Kidney (tissue), 14 donors: ENCODE measurements around the gene GRIK2. TPM values are rescaled to one million over a fixed set of nuclear protein-coding genes. Genes with fewer than 3 reads are reported as not detected.

Experiments used
- DNase-seq, 5 donors: peaks; one replicate each; pipeline ENCODE4 v3.0.0-alpha.2; 2013 to 2020
- FAIRE-seq: peaks from 2 replicates; lab custom pipeline; 2012; peaks lifted over from hg19 to GRCh38; lab: Jason Lieb, UNC
- H3K27ac ChIP-seq, 2 donors: one replicate each; pipeline ENCODE4 v1.7.0; 2013; ENCODE audit warnings: low read depth in 2 of 2, low read length in 2 of 2, inconsistent platforms in 1 of 2
- H3K27me3 ChIP-seq: one replicate; pipeline ENCODE4 v1.7.1; 2013; ENCODE audit warnings: low read length, inconsistent platforms; ENCODE audit not compliant: control insufficient read depth, insufficient read depth
- H3K36me3 ChIP-seq, 3 donors: one replicate each; pipeline versions ENCODE4 v1.7.0 to v1.7.1; 2013; ENCODE audit warnings: low read length in 3 of 3, control low read depth in 1 of 3, inconsistent platforms in 1 of 3; ENCODE audit not compliant: insufficient read depth in 3 of 3, control insufficient read depth in 2 of 3
- H3K4me1 ChIP-seq, 3 donors: one replicate each; pipeline versions ENCODE4 v1.7.0 to v1.7.1; 2013; ENCODE audit warnings: low read length in 3 of 3, inconsistent platforms in 1 of 3, low read depth in 1 of 3; ENCODE audit not compliant: control insufficient read depth in 2 of 3, insufficient read depth in 2 of 3
- H3K4me3 ChIP-seq, 3 donors: one replicate each; pipeline versions ENCODE4 v1.7.0 to v1.8.1; 2013; ENCODE audit warnings: low read length in 3 of 3, control low read depth in 1 of 3, inconsistent platforms in 1 of 3
- H3K9ac ChIP-seq, 3 donors: one replicate each; pipeline versions ENCODE4 v1.7.0 to v1.7.1; 2013; ENCODE audit warnings: low read length in 3 of 3, control low read depth in 1 of 3, inconsistent platforms in 1 of 3
- H3K9me3 ChIP-seq, 3 donors: one replicate each; pipeline versions ENCODE4 v1.7.0 to v1.7.1; 2013; ENCODE audit warnings: low read length in 3 of 3, control low read depth in 1 of 3, inconsistent platforms in 1 of 3; ENCODE audit not compliant: control insufficient read depth in 2 of 3, insufficient read depth in 1 of 3
- intact Hi-C: fragments of 100-400 bp; cut with DNase I; formaldehyde crosslinking; loops from one replicate; pipeline ENCODE4 v1.11.1; 2022
- polyA plus RNA-seq: library from polyadenylated mRNA; stranded (reverse); fragments of 350-450 nt; fragmentation: Illumina TruSeq; extraction: RNeasy Lipid Tissue Mini Kit (QIAGEN cat#74804); gene quantifications from one replicate; pipeline ENCODE4 v1.2.3, GENCODE V29; 2014; ENCODE audit warnings: low read depth, low replicate concordance; ENCODE audit not compliant: insufficient read depth
- total RNA-seq: library from RNA; stranded (reverse); fragmentation: NEBNext Ultra II Directional; extraction: Animal tissue kit (Norgen Biotek cat#: 25700); gene quantifications from one replicate; pipeline ENCODE4 v1.2.1, GENCODE V29; 2021
- TF ChIP-seq, protein P1 (sequence below): IDR thresholded peaks from 3 replicates; pipeline ENCODE4 v1.5.1; 2012; ENCODE audit warnings: mild to moderate bottlenecking, moderate library complexity, borderline replicate concordance; ENCODE audit not compliant: insufficient read depth; ENCODE audit errors: extremely low read depth
- donor health status: control.
- donor health status: control.
- donor health status: control.
- donor health status: control.
- donor health status: control.
- donor health status: DM: yes; HTN: yes; CAD: no.
- donor health status: Normal renal cell carcinoma (clear cell type).

The GRIK2 gene
- total and polyA plus RNA-seq, 2 donors from 2014 or later: 0.82 to 1.4 TPM

GRCh38 chr6:101806241-101806640, 412.7 kb downstream of the GRIK2 start:
- Histone ChIP-seq H3K27me3 (no peaks in the 10 kb centered on the region), H3K36me3 (no peaks in the 10 kb centered on the region), H3K9ac (no peak overlapping the region), H3K4me3 (no peak overlapping the region), H3K9me3 (no peaks in the 10 kb centered on the region), H3K27ac (no peak overlapping the region), H3K4me1 (no peaks in the 10 kb centered on the region)
- DNase-seq (no peak), FAIRE-seq (no peak)
- intact Hi-C loops: no loop called here
- TF ChIP-seq, protein P1, sequence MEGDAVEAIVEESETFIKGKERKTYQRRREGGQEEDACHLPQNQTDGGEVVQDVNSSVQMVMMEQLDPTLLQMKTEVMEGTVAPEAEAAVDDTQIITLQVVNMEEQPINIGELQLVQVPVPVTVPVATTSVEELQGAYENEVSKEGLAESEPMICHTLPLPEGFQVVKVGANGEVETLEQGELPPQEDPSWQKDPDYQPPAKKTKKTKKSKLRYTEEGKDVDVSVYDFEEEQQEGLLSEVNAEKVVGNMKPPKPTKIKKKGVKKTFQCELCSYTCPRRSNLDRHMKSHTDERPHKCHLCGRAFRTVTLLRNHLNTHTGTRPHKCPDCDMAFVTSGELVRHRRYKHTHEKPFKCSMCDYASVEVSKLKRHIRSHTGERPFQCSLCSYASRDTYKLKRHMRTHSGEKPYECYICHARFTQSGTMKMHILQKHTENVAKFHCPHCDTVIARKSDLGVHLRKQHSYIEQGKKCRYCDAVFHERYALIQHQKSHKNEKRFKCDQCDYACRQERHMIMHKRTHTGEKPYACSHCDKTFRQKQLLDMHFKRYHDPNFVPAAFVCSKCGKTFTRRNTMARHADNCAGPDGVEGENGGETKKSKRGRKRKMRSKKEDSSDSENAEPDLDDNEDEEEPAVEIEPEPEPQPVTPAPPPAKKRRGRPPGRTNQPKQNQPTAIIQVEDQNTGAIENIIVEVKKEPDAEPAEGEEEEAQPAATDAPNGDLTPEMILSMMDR: no peak

GRCh38 chr6:101811108-101811507, 417.6 kb downstream of the GRIK2 start:
- Histone ChIP-seq H3K4me3 (no peak overlapping the region), H3K9me3 (no peaks in the 10 kb centered on the region), H3K27ac (no peak overlapping the region), H3K9ac (no peak overlapping the region), H3K27me3 (no peaks in the 10 kb centered on the region), H3K36me3 (no peaks in the 10 kb centered on the region), H3K4me1 (no peaks in the 10 kb centered on the region)
- DNase-seq (no peak), FAIRE-seq (peak; percentile 37)
- TF ChIP-seq, protein P1: no peak
- intact Hi-C loops: no loop called here

- no peaks in the 10 kb centered on the region for H3K36me3 ChIP-seq
- H3K9ac ChIP-seq: no peak overlapping the region
- H3K9me3 ChIP-seq: no peaks in the 10 kb centered on the region
- H3K4me3 ChIP-seq: no peak overlapping the region
- intact Hi-C loops: no loop called here
- DNase-seq: no peak
- H3K4me1 ChIP-seq: no peaks in the 10 kb centered on the region
- no peaks in the 10 kb centered on the region for H3K27me3 ChIP-seq
- TF ChIP-seq, protein P1: no peak
- H3K27ac ChIP-seq: no peak overlapping the region
- no peak for FAIRE-seq
These were observed 423.2 kb downstream of the GRIK2 start for GRCh38 chr6:101816716-101817115.

DNA sequence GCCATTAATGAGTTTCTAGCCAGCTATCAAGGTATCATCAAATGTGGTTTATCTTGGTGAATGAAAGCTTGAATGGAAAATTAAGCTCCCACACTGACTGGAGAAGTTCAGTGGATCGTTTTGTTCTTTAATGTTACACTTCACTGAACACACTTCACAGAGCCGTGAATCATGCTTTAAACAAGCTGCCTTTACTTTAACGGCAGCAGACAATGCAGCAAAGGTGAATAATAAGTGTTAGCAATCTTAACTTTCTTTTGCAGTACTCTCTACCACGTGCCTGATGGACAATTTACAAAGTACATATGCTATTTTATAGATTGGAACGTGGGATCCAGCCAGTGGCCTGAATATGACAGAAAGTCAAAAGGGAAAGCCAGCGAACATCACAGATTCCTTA, 424.5 kb downstream of the GRIK2 start:
- H3K4me1 ChIP-seq: no peaks in the 10 kb centered on the region
- H3K36me3 ChIP-seq: no peaks in the 10 kb centered on the region
- TF ChIP-seq, protein P1: no peak
- no peaks in the 10 kb centered on the region for H3K9me3 ChIP-seq
- no peaks in the 10 kb centered on the region for H3K27me3 ChIP-seq
- no peak for FAIRE-seq
- H3K4me3 ChIP-seq: no peak overlapping the region
- no peak overlapping the region for H3K27ac ChIP-seq
- peak in 2 of 5 donors; percentile 50 to 55 for DNase-seq
- H3K9ac ChIP-seq: no peak overlapping the region
- intact Hi-C loops: no loop called here
